GM18499 (cell line): ENCODE results near the gene VCP.
"Not testable (repeated sequence)": the region's sequence is repeated elsewhere in the genome, so short reads cannot be mapped to it uniquely, and the experiment has no call there.

Experiments used
- ATAC-seq: cut with Tn5 transposase; IDR thresholded peaks from one replicate; pipeline ENCODE4 v1.9.1; 2021; ENCODE audit warnings: moderate number of reproducible peaks; ENCODE audit not compliant: insufficient read depth, unreplicated experiment

The VCP gene

DNA sequence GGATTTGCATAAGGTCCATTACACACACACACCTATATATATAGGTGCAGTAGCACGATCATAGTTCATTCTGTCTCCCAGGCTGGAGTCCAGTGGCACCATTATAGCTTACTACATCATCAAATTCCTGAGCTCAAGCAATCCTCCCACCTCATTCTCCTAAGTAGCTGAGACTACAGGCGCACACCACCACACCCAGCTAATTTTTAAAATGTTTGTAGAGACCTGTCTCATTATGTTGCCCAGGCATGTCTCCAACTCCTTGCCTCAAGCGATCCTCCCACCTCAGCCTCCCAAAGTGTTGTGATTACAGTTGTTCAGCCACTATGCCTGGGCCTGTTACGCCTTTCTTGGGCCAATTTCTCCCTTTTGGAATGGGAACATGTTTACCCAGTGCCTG, 43.2 kb downstream of the VCP start:
- ATAC-seq, result no peak

DNA sequence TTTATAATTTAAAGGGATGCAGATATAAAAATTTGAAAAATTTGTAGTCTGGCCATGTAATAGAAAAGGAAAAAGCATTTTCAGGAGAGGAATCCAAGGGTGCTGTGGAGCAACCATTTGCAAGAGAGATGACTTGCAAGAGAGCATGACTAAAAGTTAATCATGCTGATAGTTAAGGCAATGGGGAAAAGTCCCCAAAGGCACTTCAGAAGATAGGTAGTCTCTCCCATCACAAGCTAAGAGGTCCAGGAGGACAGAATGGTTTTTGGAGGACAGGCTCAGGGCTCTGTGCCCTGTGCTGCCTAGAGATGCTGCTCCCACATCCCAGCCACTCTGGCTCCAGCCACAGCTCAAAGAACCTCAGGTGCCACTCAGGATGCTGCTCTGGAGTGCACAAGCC, 44.1 kb downstream of the VCP start:
- no peak for ATAC-seq

DNA sequence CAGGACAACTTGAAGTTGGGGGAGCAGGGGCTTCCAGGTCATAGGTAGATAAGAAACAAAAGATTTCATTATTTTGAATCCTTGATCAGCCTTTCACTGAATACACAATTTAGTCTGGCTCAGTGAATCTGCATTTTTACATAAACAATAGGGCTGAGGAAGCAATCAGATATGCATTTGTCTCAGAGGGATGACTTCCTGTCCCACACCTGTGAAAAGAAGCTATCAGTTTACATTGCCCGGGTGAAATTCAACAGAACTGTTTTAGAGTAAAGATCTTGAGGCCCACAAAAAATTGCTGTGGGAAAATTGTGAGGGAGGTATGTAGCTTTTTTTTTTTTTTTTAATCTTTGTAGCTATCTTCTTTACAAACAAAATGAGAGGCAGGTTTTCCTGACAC, 44.6 kb downstream of the VCP start:
- ATAC-seq, result no peak

DNA sequence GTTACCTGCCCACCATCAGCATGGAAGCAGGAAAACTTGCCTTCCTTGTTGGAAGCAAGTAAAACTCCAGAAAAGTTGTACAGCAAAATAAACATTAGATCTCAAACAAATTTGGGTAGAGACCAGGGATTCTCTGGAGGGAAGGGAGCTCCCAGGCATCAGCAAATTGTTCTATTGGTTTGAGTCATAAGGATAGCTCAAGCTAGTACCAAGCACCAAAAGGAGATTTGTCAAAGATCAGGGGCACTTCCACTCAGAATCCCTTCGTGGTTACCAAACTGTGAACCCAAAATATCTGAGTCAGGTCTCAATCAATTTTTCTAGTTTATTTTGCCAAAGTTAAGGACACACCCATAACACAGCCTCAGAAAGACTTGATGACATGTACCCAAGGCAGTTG, 45.1 kb downstream of the VCP start:
- no peak for ATAC-seq

DNA sequence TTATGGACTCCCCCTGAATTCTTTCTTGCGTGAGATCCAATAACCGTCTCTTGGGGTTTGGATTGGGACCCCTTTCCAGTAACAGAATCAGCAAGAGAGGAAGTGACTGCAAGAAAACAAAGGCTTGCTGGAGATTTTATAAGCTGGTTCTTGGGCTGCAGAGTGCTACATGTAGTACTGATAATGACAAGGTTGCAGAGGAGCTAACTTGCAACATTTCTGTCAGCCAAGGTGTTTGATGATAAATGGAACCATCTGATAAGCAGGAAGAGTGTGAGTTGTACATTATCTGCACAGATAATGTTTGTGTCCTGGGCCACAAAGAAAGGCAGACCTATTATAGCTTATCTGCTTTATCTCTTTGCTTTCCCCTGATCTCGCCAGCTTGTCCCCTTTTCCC, 45.8 kb downstream of the VCP start:
- ATAC-seq, result no peak

DNA sequence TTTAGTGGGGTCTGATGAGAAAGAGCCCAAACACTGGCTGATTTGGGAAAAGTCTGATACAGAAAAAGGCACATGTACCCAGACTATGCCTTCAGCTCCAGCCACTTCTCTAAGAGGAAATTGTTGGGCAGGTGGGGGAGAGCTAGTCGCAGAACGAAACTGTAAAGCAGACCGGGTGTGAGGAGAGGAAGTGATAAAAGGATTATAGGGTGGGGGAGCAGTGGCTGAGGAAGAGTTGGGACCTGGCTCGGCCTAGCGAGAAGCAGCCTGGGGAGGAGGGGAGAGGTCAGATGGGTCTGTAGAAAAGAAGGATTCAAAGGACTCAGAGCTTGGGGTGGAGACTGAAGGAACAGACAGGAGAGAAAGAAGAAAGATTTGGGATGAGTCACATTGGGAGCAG, 49.0 kb downstream of the VCP start:
- not testable (repeated sequence) for ATAC-seq

DNA sequence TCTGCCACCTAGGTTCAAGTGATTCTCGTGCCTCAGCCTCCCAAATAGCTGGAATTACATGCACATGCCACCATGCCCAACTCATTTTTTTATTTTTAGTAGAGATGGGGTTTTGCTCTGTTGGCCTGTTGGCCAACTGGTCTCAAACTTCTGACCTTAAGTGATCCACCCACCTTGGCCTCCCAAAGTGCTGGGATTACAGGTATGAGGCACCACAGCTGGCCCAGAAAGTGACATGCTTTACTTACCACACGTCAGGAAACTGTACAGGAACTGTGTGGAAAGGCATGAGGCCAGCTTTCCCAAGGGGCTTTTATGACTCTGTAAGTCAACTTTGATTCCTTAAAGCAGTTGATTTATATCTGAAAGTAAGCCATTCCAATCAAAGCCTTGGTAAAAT, 57.9 kb downstream of the VCP start:
- ATAC-seq, result no peak

DNA sequence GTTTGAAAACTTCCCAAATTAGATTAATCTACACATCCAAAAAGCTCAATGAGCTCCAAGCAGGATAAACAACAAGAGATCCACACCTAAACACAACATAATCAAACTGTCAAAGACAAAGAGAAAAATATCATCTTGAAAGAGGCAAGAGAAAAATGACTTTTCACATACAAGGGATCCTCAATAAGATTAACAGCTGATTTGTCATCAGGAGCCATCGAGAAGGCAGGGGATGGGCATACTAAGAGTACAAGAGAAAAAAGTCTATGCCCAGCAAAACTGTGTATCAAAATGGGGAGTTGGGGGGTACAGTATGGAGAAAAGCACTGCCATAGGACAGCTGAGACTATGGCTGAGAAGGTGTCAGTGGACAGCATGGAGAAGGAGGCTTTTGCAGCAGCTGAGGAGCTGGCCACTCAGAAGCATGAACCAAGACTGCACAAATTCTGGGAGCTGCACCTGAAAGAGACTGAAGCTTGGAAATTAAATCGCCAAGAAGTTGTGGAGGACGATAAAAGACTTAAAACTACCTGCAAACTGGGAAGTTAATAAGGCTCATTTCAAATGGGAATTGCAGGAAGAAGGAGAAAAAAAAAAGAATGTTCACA, 62.0 kb downstream of the VCP start:
- ATAC-seq, result no peak
